ENCODE data around the gene AGTR1.

Gene AGTR1

DNA sequence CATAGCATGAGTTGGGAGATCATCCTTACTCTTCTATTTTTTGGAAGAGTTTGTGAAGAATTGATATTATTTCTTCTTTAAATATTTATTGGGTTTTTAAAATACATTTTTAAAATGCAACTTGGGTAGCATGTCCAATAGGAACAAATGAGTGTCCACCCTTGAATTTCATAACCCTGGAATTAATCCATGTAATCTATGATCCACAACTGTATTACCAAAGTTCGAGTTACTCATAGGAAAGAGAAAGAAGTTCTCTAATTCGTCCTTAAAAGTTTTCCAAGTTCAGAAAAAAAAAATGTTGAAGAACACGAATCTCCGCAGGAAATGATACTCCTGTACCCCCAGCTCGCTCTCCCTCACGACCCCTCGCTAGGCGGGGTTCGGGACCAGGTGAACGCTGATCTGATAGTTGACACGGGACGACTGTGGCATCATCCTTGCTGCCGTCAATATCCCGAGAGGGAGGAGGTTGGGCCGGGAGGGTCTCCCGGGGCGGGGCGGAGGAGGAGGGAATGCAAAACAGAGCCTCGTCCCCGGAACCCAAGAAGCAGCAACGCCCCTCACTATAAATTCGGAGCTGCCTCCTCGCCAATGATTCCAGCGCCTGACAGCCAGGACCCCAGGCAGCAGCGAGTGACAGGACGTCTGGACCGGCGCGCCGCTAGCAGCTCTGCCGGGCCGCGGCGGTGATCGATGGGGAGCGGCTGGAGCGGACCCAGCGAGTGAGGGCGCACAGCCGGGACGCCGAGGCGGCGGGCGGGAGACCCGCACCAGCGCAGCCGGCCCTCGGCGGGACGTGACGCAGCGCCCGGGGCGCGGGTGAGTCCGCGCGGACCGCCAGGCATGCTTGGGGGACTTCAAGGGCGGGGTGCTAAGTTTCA lies at the start of gene AGTR1:
Gene AGTR1, plus strand, starts transcription at position 598 of the 884 bp plus-strand sequence. CDS start 43,133 bp downstream, outside the sequence.
- DNase-seq (ENCODE audit: low spot score) = no peak

DNA sequence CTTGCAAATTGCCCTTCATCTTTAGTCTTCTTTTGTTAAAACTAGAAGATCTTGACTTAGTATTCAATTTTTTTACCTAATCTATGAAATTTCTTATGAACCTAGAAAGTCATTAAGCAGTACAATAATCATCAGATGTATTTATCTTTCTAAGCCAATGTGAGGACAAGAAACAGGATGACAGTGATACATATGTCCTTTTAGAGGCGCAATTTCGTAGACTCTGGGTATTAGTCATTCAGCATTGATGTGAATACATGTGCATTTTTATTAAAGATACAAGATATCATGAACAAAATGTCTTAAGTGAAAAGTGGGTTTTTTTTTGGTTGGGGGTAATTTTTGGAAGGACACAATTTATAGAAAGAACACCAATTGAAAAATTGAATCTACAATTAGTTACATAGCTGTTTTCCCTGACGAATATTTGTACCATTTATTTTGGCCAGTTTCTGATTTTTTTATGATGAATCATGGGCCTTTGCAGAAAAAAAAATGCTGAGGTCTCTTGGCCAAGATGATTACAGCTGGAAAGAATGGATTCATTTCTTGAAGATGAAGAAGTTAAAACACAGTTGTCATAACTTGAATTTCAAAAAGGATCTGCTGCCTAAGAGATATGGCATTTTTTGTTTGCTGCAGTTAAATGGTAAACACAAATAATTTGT lies 48.9 kb upstream of the AGTR1 start:
- no peak for DNase-seq (ENCODE audit: low spot score)

DNA sequence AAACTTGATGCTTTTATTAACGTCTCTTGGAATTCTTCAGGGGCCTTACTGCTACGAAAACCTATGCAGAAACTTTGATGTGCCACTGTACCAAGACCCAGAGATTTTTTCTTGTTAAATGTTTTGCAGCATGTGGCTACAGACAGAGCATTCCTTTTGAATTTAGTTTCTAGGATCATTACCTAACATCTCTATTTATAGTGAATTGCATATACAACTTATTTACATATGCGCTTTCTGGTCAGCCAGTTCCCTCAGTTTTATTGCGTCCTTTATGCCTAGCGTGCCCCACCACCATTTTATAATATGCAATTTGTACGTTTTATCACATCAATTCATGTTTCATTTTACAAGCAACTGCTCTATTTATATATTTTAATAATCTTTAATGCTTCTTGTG lies 46.2 kb upstream of the AGTR1 start:
- no peak for DNase-seq (ENCODE audit: low spot score)

DNA sequence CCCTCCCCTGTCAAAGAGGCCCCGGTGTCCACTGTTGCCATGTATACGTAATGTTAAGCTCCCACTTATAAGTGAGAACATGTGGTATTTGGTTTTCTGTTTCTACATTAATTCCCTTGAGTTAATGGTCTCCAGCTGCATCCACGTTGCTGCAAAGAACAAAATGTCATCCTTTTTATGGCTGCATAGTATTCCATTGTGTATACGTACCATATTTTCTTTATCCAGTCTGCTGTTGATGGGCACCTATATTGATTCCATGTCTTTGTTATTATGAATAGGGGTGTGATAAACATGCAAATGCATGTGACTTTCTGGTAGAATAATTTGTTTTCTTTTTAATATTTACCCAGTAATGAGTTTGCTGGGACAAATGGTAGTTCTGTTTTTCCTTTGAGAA lies 43.3 kb upstream of the AGTR1 start:
- no peak for DNase-seq (ENCODE audit: low spot score)

DNA sequence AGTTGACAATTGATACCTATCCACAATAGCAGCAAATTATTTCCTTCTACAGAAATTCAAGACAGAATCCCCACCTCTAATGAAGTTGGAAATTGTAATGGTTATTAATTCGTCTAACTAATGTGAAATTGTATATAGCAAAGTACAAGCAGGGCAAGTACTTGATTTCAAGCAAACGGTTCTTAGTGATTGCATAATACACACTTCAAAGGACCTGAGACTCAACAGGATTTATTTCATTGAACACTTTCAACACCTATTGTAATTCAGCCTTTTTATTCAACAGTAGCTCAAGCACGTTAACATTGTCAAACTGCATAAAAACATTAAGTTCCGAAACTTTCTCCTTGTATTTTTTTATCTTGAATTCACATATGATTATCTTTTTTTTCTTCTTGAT lies 40.2 kb upstream of the AGTR1 start:
- no peak for DNase-seq (ENCODE audit: low spot score)

DNA sequence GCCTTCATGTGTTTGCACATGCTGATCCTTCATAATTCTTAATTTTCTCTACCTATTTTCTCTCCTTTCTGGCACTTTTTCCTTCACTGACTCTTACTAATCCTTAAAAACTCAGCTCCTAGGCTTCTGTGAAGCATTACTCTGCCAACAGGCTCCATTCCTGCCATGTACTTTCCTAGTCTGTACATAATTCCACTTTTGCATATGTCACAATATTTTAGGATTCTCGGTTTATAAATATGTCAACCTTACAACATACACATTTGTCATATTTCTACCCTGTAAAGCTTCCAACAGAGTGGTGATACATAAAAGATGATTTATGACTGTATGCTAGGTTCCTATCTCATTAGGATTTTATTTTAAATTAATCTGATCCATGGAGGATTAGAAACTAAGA lies 38.2 kb upstream of the AGTR1 start:
- DNase-seq (ENCODE audit: low spot score) = no peak

DNA sequence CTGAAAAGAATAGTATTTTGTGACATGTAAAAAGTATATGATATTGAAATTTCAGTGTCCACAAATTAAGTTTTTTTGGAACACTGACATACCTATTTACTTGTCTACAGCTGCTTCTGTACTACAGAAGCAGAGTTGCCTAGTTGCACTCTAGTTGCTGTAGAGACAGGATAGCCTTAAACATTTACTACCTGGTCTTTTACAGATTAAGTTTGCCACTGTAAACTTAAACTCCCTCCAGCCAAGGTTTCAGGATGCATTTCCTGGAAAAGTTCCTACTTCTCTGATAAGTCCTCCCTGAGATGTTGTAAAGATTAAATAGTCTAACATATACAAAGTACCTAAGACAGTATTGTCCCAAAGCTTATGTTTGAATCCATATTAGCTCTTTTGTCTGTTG lies 17.4 kb upstream of the AGTR1 start:
- no peak for DNase-seq (ENCODE audit: low spot score)

DNA sequence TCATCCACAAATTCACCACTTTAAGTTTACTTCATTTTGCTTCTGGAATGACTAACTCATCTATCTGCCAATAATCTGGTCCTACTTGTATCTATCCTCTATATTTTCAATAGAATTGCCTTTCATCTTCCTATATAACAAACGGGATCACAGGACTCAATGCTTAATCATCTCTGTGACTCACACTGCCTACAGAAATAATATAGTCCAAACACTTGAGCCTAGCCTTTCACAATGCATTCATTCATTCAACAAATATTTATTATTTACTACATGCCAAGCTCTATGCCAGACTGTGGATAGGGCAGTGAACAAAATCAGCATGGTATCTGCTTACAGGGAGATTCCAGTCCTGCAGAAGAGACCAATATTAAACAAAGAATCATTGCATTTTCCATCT lies 16.6 kb upstream of the AGTR1 start:
- no peak for DNase-seq (ENCODE audit: low spot score)

DNA sequence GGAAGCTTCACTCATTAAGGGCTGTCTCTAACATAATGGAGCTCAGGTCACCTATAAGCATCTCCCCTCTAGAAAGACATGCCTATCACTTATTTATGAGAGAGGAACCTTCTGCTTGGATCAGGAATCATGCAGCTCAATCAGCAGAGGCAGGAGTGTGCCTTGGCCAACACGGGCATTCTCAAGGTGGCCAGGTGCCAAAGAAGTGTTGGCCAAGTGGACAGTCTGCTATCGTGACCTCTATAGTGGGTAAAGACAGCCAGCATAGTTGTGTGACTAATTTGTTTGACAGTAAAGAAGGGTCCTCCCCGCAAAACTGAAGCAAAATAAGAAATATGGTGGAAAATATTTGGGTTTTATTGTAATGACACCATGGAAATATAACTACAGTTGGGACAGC lies 14.7 kb upstream of the AGTR1 start:
- no peak for DNase-seq (ENCODE audit: low spot score)

DNA sequence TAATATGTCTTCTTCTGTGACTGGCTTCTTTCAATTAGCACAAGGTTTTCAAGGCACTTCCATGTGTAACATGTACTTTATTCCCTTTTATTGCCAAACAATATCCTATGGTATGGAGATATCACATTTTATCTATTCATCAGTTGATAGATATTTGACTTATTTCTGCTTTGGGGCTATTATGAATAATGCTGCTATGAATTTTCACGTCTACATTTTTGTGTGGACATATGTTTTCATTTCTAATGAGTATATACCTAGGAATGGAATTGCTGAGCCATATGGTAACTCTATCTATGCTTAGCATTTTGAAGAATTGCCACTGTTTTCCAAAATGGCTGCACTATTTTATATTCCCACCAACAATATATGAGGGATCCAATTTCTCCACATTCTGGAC lies 3.6 kb upstream of the AGTR1 start:
- DNase-seq (ENCODE audit: low spot score) = no peak

DNA sequence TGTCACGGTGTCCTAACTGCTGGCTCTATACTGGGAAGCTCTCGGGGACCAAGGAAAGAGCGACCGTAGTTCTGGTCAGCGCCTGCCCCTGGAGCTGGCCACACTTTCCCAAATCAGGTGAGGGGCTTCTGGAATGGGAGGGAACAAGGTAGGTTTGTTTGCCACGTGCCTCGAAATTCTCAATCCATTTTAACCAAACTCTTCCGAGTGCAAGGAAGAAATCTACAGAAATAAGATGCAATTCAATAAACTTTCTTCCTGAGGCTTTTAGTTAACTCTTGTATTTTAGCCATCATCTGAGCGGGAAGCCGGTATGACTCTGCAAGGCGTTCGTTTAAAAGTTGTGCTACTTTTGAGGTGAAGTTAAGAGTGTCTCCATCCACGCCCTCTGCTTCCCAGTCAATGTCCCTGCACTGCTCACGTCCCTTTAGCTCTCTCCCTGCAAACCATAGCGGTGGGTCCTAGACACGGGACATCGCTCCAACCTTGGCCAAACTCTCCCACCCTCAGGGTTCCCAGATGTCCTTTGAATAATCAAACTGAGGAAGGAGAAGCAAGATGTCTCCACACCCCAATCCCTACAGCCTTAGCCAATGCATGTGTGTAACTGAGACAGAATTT lies 597 bp downstream of the AGTR1 start:
- no peak for DNase-seq (ENCODE audit: low spot score)

DNA sequence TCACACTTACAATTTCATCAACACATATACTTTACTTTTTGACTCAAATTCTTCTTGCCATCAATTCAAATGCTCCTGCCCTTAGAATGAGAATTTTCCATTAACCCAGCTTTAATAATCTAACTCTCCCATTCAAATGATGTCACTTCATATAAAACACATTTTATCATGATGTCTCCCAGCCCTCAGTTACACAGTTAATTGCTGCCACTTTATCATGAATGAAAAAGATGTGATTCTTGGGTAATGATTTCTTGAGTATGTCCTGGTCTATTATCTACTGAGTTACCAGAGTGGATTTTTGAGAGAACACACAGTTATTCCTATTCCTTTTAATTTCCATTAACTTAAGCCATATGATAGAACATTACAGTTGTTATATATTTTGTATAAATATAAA lies 7.6 kb downstream of the AGTR1 start:
- no peak for DNase-seq (ENCODE audit: low spot score)

DNA sequence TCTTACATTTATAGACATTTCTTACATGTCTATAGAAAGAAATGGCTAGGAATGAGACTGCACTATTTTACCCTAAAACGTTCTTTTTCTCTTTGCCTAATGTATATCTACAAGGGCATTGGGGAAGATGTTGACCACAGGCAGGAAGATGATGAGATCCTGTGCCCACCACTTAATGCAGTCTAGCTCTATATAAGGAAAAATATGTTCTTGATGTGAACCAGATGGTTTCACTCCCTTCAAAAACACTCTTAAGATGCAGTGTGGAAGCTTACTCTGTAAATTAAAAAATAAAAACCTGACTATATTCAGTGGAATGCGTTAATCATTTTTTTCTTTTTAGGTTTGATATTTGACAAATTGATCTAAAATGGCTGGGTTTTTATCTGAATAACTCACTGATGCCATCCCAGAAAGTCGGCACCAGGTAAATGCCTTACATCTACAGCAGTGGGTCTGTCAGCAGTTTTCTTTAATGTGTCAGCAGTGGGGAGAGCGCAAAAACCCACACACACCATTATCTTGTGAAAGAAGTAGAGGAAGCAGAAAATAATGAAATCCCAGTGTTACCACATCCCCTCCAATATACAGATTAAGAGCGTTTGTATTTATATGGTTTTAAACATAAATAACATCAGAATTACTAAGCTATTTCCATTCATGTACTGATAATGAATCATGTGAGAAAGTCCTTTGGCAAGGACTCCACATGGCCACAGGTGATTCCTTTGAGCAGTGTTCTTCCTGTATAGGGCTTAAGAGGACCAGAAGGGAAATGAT lies 10.1 kb downstream of the AGTR1 start:
- no peak for DNase-seq (ENCODE audit: low spot score)

DNA sequence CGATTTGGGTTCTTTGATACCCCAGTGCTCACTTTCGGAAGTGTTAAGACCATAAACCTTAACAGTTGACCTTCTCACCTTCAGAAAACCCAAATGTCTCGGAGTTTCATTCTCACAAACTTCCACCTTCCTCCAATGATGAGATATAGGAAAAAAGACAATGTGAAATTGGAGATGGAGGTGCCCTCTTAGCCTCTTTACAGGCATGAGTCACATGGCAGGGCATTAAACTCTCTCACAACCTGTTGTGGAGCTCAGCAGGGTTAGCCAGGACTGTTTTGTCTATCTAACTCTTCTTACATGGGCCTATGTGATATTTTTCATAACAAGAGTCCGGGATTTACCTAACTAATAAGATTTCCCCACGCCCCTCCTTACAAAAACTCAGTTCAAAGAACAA lies 10.7 kb downstream of the AGTR1 start:
- no peak for DNase-seq (ENCODE audit: low spot score)

DNA sequence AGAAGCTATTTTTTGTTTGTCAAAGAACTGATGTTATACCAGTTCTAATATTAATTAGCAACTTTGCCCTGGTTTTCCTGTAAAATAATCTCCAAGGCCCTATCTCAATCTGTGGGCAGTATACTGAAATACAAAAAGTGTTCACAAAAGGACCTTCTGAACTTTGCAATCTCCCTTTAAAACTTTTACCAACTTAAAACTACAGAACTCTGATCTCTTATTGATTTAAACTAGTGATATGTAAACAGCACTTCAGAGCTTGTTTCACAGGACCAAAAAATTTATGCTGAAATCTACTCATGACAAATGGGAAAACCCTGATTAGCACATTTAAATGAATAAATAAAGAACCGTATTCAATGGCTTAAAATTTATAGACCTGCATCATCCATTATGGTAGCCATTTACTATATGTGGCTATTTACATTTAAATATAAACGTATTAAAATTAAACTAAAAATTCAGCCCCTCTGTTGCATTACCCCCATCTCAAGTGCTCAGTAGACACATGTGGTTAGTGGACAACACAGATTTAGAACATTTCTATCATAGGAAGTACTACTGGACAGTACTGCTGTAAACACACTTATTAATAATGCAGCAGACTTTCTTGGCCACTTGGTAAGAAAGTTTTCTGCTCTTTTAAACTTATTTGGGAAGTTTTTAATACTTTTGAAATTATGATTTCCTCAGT lies 12.0 kb downstream of the AGTR1 start:
- no peak for DNase-seq (ENCODE audit: low spot score)

DNA sequence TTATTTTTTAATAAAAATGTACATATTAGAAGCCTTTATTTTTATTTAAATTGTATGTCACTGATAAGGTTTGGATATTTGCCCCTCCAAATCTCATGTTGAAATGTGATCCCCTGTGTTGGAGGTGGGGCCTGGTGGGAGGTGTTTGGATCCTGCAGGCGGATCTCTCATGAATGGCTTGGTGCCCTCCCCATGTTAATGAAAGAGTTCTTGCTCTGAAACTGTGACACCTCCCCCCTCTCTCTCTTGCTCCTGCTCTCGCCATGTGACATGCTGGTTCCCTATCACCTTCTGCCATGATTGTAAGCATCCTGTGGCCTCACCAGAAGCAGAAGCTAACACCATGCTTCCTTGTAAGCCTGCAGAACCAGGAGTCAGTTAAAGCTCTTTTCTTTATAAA lies 13.0 kb downstream of the AGTR1 start:
- no peak for DNase-seq (ENCODE audit: low spot score)

DNA sequence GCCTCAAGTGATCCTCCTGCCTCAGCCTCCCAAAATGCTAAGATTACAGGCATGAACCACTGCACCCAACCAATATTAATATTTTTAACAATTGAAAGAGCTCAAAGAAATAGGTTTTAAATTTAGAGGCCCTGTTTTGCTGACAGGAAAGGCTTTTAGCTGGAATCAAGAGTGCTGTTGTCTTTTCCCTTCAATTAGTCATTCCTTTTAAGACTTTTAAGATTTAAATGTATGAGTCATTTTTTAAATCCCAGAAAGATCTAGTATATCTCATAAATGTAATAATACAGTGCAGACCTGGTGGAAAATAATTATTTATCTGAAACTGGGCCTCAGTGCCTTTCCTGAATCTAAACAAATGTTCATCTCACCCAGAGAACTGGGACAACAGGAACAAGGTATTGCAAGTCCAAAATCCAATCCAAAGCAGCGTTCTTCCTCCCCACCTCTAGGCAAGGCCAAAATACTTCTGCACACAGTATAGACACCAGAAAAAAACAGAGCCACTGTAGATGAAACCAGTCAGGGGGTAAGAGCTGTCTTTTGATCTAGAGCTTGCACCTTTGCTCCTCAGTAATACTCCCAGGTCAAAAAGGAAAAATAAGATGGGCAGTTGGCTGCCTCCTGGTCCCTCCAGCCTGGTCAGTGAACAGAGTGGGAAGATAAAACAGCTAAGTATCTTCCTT lies 14.4 kb downstream of the AGTR1 start:
- DNase-seq (ENCODE audit: low spot score) = no peak

DNA sequence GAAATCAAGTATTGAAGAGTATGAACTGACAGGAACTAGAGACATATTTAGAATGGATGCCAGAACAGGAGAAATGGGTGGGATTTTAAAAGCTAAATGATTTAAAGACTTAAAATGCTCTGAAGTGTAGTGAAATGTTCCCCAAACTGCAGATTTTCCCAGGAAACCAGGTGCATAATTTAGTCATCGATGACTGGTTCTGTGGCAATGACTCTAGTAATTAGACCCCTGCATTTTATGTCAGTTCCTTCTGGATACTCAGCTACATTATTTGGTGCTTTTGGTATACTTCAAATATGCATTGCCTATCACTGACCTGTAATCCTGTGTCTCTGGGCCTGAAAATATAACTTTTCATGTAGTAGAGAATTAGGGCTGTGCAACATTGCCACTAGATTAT lies 16.8 kb downstream of the AGTR1 start:
- no peak for DNase-seq (ENCODE audit: low spot score)

DNA sequence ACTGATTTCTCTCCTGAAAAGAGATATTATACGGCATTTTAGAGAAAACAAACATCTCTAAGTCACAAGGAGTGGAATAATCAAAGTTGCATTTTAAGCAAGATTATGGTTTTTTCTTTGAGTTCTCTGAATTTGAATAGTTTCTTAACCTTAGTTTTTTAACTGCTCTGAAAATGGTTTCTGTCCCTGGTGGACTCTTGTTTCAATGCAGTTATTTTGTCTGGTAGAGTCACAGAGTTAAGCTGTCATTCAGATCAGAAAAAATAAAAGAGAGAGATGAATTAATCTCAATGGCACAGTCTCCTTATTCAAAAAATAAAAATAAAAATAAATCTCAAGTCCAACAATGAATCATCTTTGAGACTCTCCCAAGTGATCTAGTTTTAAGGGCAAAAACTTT lies 19.0 kb downstream of the AGTR1 start:
- DNase-seq (ENCODE audit: low spot score) = no peak

DNA sequence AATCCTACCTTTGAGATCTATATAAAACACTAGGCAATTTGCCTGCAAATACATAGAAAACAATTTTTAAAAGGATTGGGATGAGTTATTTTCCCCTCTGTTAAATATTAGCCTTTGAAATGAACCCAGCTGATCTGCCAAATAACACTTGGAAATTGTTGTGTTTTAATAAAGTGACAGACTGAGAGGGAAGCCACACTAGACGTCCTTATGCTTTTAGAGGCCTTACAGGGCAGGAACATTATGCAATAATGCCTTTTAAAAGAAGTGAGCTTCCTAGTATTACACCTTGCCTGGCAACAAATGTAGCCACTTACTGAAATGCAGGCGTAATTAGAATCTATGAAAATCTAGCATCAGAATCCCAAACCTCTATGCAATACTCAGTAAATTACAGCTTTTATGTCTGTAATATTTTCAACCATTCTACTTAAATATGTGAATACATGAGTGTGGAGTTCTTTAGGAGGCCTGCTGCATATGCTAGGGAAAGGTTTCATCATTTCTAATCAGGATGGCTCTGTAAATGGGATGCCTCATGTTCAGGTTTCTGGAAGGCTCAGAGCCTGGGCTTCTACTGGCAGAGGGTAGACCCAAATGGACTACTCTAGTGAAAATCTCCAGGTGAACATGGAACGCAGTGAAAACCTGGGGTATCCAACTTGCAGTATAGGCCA lies 20.3 kb downstream of the AGTR1 start:
- DNase-seq (ENCODE audit: low spot score) = no peak

All from hematopoietic multipotent progenitor cell treated with erythropoietin and hydrocortisone succinate and interleukin-3 and kit ligand, for 17 days (in vitro differentiated cells).